Measurements from ENCODE around the gene CLRN3.

The CLRN3 gene

DNA sequence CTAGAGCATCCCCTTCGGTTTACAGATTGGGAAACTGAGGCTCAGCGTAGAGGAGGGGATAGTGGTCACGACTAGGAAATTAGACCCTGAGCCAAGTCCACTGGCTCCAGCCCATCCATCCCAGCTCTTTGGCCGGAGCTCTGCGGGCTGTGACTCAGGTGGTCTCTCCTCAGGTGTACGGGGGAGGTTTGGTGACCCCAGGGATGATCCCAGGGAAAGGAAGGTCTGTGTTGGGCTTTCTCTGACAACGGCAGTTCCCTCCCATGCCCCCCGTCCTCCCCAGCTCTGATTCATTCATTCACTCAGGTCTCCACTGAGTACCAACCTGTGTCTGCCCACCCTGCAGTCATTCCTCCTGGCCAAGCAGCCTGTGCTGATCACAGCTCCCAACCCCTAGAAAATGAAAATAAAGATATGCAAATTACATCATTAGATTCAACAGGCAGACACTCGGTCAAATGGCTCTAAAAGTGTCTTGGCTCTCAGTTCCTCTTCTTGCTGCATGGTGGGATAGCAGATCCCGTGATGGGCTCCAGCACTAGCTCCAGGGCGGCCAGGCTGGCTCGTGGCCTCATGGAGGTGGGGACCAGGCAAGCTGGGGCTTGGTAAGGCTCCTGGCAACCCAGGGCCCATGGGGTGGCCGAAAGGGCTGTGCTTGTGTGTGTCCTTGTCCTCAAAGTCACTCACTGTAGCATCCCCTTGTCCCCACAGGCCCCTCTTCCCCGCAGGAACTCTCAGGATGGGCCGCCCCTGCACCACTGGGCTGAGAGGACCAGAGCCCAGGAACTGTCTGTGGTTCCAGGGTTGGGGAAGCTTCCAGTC, 37.8 kb downstream of the CLRN3 start:
- no peak overlapping the region for H3K4me3 ChIP-seq (ENCODE audit: low read depth, low read length)

DNA sequence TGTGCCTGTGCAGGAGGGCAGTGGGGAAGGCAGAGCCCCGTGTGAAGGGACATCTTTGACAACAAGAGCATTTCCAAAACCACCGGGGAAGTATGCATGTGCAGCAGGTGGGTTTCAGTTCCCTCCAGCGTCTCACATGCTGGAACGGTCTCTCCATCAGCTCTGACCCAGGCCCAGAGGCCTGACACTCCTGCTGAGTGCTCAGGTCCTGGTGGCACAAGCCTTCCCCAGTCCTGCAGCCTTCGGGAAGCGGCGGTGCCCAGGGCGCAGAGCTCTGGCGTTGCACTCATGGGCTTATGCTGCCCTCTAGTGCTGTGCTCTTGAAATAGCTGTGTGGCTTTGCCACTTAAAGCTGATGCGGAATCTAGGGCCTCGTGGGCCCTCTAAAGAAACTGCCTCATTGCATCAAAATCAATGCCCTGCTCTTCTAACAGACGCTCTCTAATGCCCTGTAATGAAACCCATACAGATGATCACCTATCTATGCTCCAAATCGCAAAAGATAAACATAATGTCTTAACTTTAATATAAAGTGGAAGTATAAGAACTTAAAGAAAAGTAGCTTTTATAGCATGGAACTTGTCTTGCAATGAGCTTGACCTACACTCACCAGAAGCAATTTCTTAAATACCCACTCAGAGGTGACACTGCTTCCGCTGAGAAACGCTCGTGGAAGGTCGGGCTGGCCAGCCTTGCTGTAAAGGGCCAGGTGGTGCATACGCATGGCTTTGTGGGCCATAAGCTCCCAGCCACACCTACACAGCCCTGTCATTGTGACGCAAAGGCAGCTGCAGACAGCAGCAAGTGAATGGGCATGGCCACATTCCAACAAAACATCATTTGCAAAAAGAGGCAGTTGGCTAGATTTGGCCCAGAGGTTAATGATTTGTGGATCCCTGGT, 38.6 kb downstream of the CLRN3 start:
- TF ChIP-seq, protein P1, sequence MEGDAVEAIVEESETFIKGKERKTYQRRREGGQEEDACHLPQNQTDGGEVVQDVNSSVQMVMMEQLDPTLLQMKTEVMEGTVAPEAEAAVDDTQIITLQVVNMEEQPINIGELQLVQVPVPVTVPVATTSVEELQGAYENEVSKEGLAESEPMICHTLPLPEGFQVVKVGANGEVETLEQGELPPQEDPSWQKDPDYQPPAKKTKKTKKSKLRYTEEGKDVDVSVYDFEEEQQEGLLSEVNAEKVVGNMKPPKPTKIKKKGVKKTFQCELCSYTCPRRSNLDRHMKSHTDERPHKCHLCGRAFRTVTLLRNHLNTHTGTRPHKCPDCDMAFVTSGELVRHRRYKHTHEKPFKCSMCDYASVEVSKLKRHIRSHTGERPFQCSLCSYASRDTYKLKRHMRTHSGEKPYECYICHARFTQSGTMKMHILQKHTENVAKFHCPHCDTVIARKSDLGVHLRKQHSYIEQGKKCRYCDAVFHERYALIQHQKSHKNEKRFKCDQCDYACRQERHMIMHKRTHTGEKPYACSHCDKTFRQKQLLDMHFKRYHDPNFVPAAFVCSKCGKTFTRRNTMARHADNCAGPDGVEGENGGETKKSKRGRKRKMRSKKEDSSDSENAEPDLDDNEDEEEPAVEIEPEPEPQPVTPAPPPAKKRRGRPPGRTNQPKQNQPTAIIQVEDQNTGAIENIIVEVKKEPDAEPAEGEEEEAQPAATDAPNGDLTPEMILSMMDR (IDR thresholded peaks at IDR 0.05; ENCODE audit: borderline replicate concordance, insufficient read depth, low read depth, low read length): peak; percentile 74
- no peak overlapping the region for H3K4me3 ChIP-seq (ENCODE audit: low read depth, low read length)

More for the DNA sequence above, 37.8 kb downstream of the CLRN3 start:
- TF ChIP-seq, protein P1 (IDR thresholded peaks at IDR 0.05; ENCODE audit: borderline replicate concordance, insufficient read depth, low read depth, low read length): no peak

DNA sequence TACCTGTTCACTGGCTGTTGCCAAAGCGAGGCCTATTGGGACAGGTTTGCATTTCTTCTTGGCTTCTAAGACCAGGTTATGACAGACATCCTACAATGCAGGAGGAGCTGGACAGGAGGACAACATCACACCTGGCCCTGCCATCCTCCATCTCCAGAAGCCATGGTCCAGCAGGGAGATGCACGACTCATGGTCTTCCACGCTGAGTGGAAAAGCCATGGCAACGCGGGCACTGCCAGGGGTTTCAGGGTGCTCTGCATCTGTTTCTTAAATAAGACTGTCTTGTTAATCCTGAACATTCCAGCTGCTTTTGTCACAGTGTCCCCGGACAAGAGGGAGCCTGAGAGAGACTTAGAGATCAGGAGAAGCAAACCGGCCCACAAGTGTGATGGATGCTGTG, 40.3 kb downstream of the CLRN3 start:
- no peak overlapping the region for H3K4me3 ChIP-seq (ENCODE audit: low read depth, low read length)
- TF ChIP-seq, protein P1 (IDR thresholded peaks at IDR 0.05; ENCODE audit: borderline replicate concordance, insufficient read depth, low read depth, low read length): no peak

DNA sequence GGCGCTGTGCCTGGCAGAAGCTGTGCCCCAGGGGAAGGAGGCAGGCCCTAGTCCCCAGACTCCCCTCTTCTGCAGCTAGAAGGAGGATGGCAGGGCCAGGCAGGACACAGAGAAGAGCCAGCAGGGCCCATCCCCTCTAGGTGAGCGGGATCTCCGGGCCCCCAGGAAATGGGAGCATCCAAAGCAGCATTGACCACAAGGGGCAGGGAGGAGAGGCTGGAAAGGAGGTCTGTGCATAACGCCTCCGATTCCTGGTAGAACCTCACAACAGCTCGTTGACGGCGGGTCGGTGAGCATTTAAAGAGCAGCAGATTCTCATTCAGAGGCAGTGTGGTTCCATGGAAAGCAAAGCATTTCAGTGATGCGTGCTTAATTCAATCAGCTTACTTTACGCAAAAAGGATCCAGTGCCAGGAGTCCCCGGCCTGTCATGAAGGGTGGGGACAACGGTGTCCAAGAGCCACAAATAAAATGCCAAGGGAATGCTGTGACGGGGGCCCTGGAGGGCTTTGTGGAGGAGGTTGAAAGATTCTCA, 41.0 kb downstream of the CLRN3 start:
- TF ChIP-seq, protein P1 (IDR thresholded peaks at IDR 0.05; ENCODE audit: borderline replicate concordance, insufficient read depth, low read depth, low read length): no peak
- H3K4me3 ChIP-seq (ENCODE audit: low read depth, low read length): no peak overlapping the region

DNA sequence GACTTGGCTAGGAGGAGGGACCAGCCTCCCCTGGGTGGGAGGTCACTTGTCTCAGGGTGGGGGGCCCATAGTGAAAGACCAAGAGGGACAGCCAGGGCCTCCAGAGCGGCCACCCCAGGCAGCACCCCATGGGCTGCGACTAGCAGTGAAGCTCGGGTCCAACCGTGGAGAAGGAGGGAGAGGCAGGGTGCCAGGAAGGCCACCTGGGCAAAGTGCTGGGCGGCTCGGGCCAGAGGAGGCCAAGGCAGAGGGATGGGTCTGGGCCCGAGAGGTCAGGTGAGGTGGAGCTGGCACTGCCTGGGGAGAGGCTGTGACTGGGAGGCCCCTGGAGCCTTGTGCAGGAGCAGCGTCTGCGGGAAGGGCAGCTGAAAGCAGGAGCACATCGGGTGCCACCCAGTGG, 41.8 kb downstream of the CLRN3 start:
- H3K4me3 ChIP-seq (ENCODE audit: low read depth, low read length): no peak overlapping the region

DNA sequence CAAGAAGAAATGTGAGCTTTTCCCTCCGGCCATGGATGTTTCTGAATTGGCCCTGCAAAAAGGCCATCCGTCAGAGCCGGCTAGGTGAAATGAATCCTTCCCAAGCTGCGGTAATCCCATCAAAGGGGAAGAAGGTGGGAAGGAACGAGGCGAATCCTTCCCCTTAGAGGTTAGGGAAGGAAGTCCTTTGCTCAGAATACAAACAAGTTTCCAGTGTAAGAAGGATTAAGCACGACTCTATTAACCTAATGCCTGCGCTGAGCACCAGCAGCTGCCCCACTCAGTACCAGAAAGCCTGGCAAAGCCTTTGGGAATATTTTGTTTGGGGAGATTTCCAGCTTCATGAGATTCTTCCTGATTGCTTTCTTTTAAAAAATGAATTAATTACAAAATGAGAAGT, 42.8 kb downstream of the CLRN3 start:
- TF ChIP-seq, protein P1 (IDR thresholded peaks at IDR 0.05; ENCODE audit: borderline replicate concordance, insufficient read depth, low read depth, low read length): no peak
- no peak overlapping the region for H3K4me3 ChIP-seq (ENCODE audit: low read depth, low read length)

More for the DNA sequence above, 41.8 kb downstream of the CLRN3 start:
- TF ChIP-seq, protein P1 (IDR thresholded peaks at IDR 0.05; ENCODE audit: borderline replicate concordance, insufficient read depth, low read depth, low read length): no peak

Data from GM12875 (cell line).